Bronchial epithelial cell (primary cell): Measurements from ENCODE around the gene NFIA. TPM values are rescaled to one million over a fixed set of nuclear protein-coding genes. Genes with fewer than 3 reads are reported as not detected.
A peak's percentile ranks its signal among the peaks of the same experiment; 100 is the strongest.

ENCODE experiments used
- DNase-seq: peaks from one replicate; pipeline ENCODE4 v3.0.0-alpha.2; 2010; ENCODE audit warnings: low read depth
- FAIRE-seq: peaks from 2 replicates; lab custom pipeline; 2011; peaks lifted over from hg19 to GRCh38; lab: Jason Lieb, UNC
- H3K27me3 ChIP-seq: 2 replicates; pipeline ENCODE4 v1.5.1; 2011; ENCODE audit warnings: low read length; ENCODE audit not compliant: control insufficient read depth, insufficient read depth
- H3K36me3 ChIP-seq: 2 replicates; pipeline ENCODE4 v1.5.1; 2011; ENCODE audit warnings: low read length; ENCODE audit not compliant: control insufficient read depth, insufficient read depth
- H3K4me3 ChIP-seq: 2 replicates; pipeline ENCODE4 v1.5.1; 2011; ENCODE audit warnings: mild to moderate bottlenecking, low read depth, low read length, control low read depth
- CTCF ChIP-seq: IDR thresholded peaks from 2 replicates; pipeline ENCODE4 v1.5.1; 2011; ENCODE audit warnings: mild to moderate bottlenecking, moderate library complexity, low read length, control low read depth, inconsistent platforms; ENCODE audit not compliant: insufficient read depth, severe bottlenecking
- total RNA-seq: library from RNA; depleted of rRNA; stranded (reverse); fragments of >200 nt; gene quantifications from 2 replicates; pipeline ENCODE4 v1.2.1, GENCODE V29; 2014

Gene NFIA
- total RNA-seq, 1 donor from 2014 or later = 7.4 TPM

- Histone ChIP-seq H3K4me3 (no peak overlapping the region), H3K36me3 (no peaks in the 10 kb centered on the region), H3K27me3 (no peaks in the 10 kb centered on the region)
- no peak for FAIRE-seq
- DNase-seq = no peak
- TF ChIP-seq CTCF = no peak
Measured at GRCh38 chr1:61284248-61284854, 202.0 kb downstream of the NFIA start.

- TF ChIP-seq CTCF = no peak
- Histone ChIP-seq H3K4me3 (no peak overlapping the region), H3K36me3 (no peaks in the 10 kb centered on the region), H3K27me3 (no peaks in the 10 kb centered on the region)
- FAIRE-seq (no peak), DNase-seq (no peak)
Measured at GRCh38 chr1:61284936-61285335, 202.6 kb downstream of the NFIA start.

GRCh38 chr1:61285371-61285885 lies 203.1 kb downstream of the NFIA start:
- no peaks in the 10 kb centered on the region for H3K36me3 ChIP-seq
- no peak for TF ChIP-seq CTCF
- no peak overlapping the region for H3K4me3 ChIP-seq
- peak; percentile 47 for DNase-seq
- H3K27me3 ChIP-seq = no peaks in the 10 kb centered on the region
- no peak for FAIRE-seq

- no peaks in the 10 kb centered on the region for H3K27me3 ChIP-seq
- no peak overlapping the region for H3K4me3 ChIP-seq
- FAIRE-seq = no peak
- peak; percentile 73 for DNase-seq
- no peak for TF ChIP-seq CTCF
- no peaks in the 10 kb centered on the region for H3K36me3 ChIP-seq
Measured at GRCh38 chr1:61287014-61287413, 204.7 kb downstream of the NFIA start.

- H3K4me3 ChIP-seq = no peak overlapping the region
- TF ChIP-seq CTCF = no peak
- no peak for FAIRE-seq
- H3K36me3 ChIP-seq = no peaks in the 10 kb centered on the region
- H3K27me3 ChIP-seq = no peaks in the 10 kb centered on the region
- peak; percentile 59 for DNase-seq
Measured at GRCh38 chr1:61287734-61288133, 205.4 kb downstream of the NFIA start.
